NCI-H345 treated with DMSO at 0.1 percent for 48 hours (cell line): ENCODE data around the gene LMO4.

Experiments
- DNase-seq: peaks from one replicate; lab custom pipeline; 2025; ENCODE audit not compliant: unreplicated experiment; lab: John Stamatoyannopoulos, UW

The LMO4 gene

GRCh38 chr1:87328272-87329050 is at the start of gene LMO4:
TSS of gene LMO4 (plus strand) at chr1:87328880. CDS start at chr1:87332016, 3,136 bp downstream.
- DNase-seq: peak; percentile 93

- no peak for DNase-seq
Measured at GRCh38 chr1:87279536-87279875, 49.2 kb upstream of the LMO4 start.

- no peak for DNase-seq
Measured at GRCh38 chr1:87279966-87280535, 48.6 kb upstream of the LMO4 start.

GRCh38 chr1:87284456-87285240 is 44.0 kb upstream of the LMO4 start:
- no peak for DNase-seq

- DNase-seq: no peak
Measured at GRCh38 chr1:87291107-87291506, 37.6 kb upstream of the LMO4 start.

GRCh38 chr1:87292684-87293493 is 35.8 kb upstream of the LMO4 start:
- DNase-seq: peak; percentile 15

GRCh38 chr1:87294633-87295032 is 34.0 kb upstream of the LMO4 start:
- DNase-seq: no peak

GRCh38 chr1:87295445-87296110 is 33.1 kb upstream of the LMO4 start:
- no peak for DNase-seq

- DNase-seq: no peak
Measured at GRCh38 chr1:87296206-87296605, 32.5 kb upstream of the LMO4 start.

GRCh38 chr1:87299661-87300060 is 29.0 kb upstream of the LMO4 start:
- no peak for DNase-seq

GRCh38 chr1:87300628-87301027 is 28.1 kb upstream of the LMO4 start:
- no peak for DNase-seq

GRCh38 chr1:87305151-87305550 is 23.5 kb upstream of the LMO4 start:
- no peak for DNase-seq

- no peak for DNase-seq
Measured at GRCh38 chr1:87305762-87306161, 22.9 kb upstream of the LMO4 start.

GRCh38 chr1:87307306-87307705 is 21.4 kb upstream of the LMO4 start:
- no peak for DNase-seq

- DNase-seq: no peak
Measured at GRCh38 chr1:87307931-87308330, 20.7 kb upstream of the LMO4 start.

GRCh38 chr1:87314091-87314490 is 14.6 kb upstream of the LMO4 start:
- DNase-seq: no peak

- no peak for DNase-seq
Measured at GRCh38 chr1:87318056-87318650, 10.5 kb upstream of the LMO4 start.

- no peak for DNase-seq
Measured at GRCh38 chr1:87318806-87319205, 9.9 kb upstream of the LMO4 start.

- DNase-seq: peak; percentile 82
Measured at GRCh38 chr1:87325982-87326738, 2.5 kb upstream of the LMO4 start.
